Panc1 (cell line): ENCODE data around the gene ATF3. TPM values are rescaled to one million over a fixed set of nuclear protein-coding genes. Genes with fewer than 3 reads are reported as not detected.

Experiments
- ATAC-seq: fragments of 200-7000 bp; cut with Tn5 transposase; 2 replicates; pipeline ENCODE4 v1.9.1; 2020; ENCODE audit warnings: mild to moderate bottlenecking, moderate library complexity
- BruUV-seq: library from RNA; stranded (reverse); fragments of 400-500 nt; replicated peaks from 2 replicates; lab custom pipeline; 2021; lab: Mats Ljungman, UMichigan
- CTCF ChIA-PET: fragments of 300-600 bp; sonication (Branson Sonifier 250); formaldehyde crosslinking; loops from one replicate; lab custom pipeline; 2022; ENCODE audit warnings: antibody characterized with exemption; lab: Charles Lee
- POLR2A ChIA-PET: fragments of 300-600 bp; sonication (Branson Sonifier 250); formaldehyde crosslinking; loops from one replicate; lab custom pipeline; 2022; ENCODE audit warnings: antibody characterized with exemption; lab: Charles Lee
- DNase-seq: peaks from one replicate; pipeline ENCODE4 v3.0.0-alpha.2; 2010; ENCODE audit warnings: low read depth, low spot score
- H3K27ac ChIP-seq: 2 replicates; pipeline ENCODE4 v1.5.1; 2011; ENCODE audit warnings: mild to moderate bottlenecking, low read length, inconsistent platforms
- H3K27me3 ChIP-seq: fragments of 200-500 bp; sonication (Bioruptor generic); 2 replicates; pipeline ENCODE4 v1.6.0; 2014; ENCODE audit warnings: low read length, inconsistent platforms; ENCODE audit not compliant: control insufficient read depth, insufficient read depth
- H3K36me3 ChIP-seq: fragments of 200-500 bp; sonication (Bioruptor generic); 2 replicates; pipeline ENCODE4 v1.5.1; 2014; ENCODE audit warnings: inconsistent platforms, mild to moderate bottlenecking, low read length, moderate library complexity; ENCODE audit not compliant: control insufficient read depth, insufficient read depth
- H3K4me1 ChIP-seq: 2 replicates; pipeline ENCODE4 v1.5.1; 2011; ENCODE audit warnings: inconsistent platforms, mild to moderate bottlenecking, low read length, moderate library complexity; ENCODE audit not compliant: control insufficient read depth, insufficient read depth
- H3K4me3 ChIP-seq, 2 experiments: 2 replicates each; pipeline ENCODE4 v1.5.1; 2011 to 2012; ENCODE audit warnings: low read depth in 2 of 2, low read length in 2 of 2, mild to moderate bottlenecking in 2 of 2, inconsistent platforms in 1 of 2, moderate library complexity in 1 of 2
- H3K9me3 ChIP-seq: fragments of 200-500 bp; sonication (Bioruptor generic); 2 replicates; pipeline ENCODE4 v1.5.1; 2014; ENCODE audit warnings: low read depth, mild to moderate bottlenecking, inconsistent platforms, low read length, moderate library complexity; ENCODE audit not compliant: control insufficient read depth, insufficient read depth
- CTCF ChIP-seq: fragments of 450-650 bp; IDR thresholded peaks from 2 replicates; pipeline ENCODE4 v1.5.1; 2017; ENCODE audit warnings: mild to moderate bottlenecking
- POLR2AphosphoS5 ChIP-seq: IDR thresholded peaks from 2 replicates; pipeline ENCODE4 v1.6.1; 2012; ENCODE audit warnings: mild to moderate bottlenecking, low read depth, low read length, moderate library complexity
- REST ChIP-seq, 2 experiments: IDR thresholded peaks; 2 replicates each; pipeline ENCODE4 v1.6.1; 2011 to 2012; ENCODE audit warnings: low read depth in 2 of 2, control low read depth in 1 of 2, low read length in 1 of 2, mild to moderate bottlenecking in 1 of 2, moderate library complexity in 1 of 2; ENCODE audit not compliant: insufficient read depth in 1 of 2
- SIN3A ChIP-seq: IDR thresholded peaks from 2 replicates; pipeline ENCODE4 v1.6.1; 2012; ENCODE audit warnings: low read depth, mild to moderate bottlenecking, low read length, moderate library complexity, borderline replicate concordance; ENCODE audit not compliant: insufficient read depth
- TCF7L2 ChIP-seq: IDR thresholded peaks from 2 replicates; pipeline ENCODE4 v1.6.1; 2011; ENCODE audit warnings: mild to moderate bottlenecking, low read depth, low read length, inconsistent platforms
- in situ Hi-C: cut with HindIII; loops from 2 replicates; pipeline ENCODE4 v1.10.0; 2016; ENCODE audit warnings: low sequenced_read_pairs, low pct_unique_long_range_greater_than_20kb
- intact Hi-C: fragments of 100-400 bp; cut with micrococcal nuclease; formaldehyde crosslinking; loops from one replicate; pipeline ENCODE4 v1.10.0; 2022; ENCODE audit not compliant: unreplicated experiment
- total RNA-seq: library from RNA; stranded (reverse); gene quantifications from one replicate; pipeline ENCODE4 v1.2.1, GENCODE V29; 2021; ENCODE audit not compliant: unreplicated experiment

Gene ATF3
- total RNA-seq, 1 experiment from 2014 or later, result 13.3 TPM

- intact Hi-C loops, result no loop called here
- H3K27ac ChIP-seq, result peak overlapping the region; percentile 72
- no peak for DNase-seq
- ATAC-seq, result no peak
- in situ Hi-C loops, result no loop called here
- H3K9me3 ChIP-seq, result no peaks in the 10 kb centered on the region
- no peaks in the 10 kb centered on the region for H3K36me3 ChIP-seq
- TF ChIP-seq TCF7L2 (no peak), REST (IDR thresholded peaks at IDR 0.05; ENCODE audit: insufficient read depth in 1 of 2, low read depth in 2 of 2, low read length in 1 of 2) (no peak), CTCF (no peak), SIN3A (no peak), POLR2AphosphoS5 (no peak)
- peak overlapping the region; percentile 74 to 84 for H3K4me3 ChIP-seq
- H3K4me1 ChIP-seq, result peaks cover 20% of the 10 kb centered on the region
- ChIA-PET POLR2A (interaction anchor here (0.7 kb wide), 1 partner anchor 379 kb away, joined by 8 read pairs; no protein-coding TSS in a partner anchor), CTCF (no interaction called here)
- TSS peak; percentile 91 for BruUV-seq
- peaks cover 52% of the 10 kb centered on the region for H3K27me3 ChIP-seq
These were observed 1.2 kb upstream of the ATF3 start for GRCh38 chr1:212607206-212607912.

- peaks cover 46% of the 10 kb centered on the region for H3K27me3 ChIP-seq
- peak overlapping the region; percentile 74 to 84 for H3K4me3 ChIP-seq
- peaks cover 20% of the 10 kb centered on the region for H3K4me1 ChIP-seq
- H3K36me3 ChIP-seq, result no peaks in the 10 kb centered on the region
- intact Hi-C loops, result no loop called here
- ChIA-PET POLR2A (interaction anchor here (0.5 to 1.1 kb wide), 19 partner anchors 10 to 1338 kb away, joined by 3 to 17 read pairs (median 6); no protein-coding TSS in a partner anchor), CTCF (interaction anchor here (0.5 to 0.8 kb wide), 3 partner anchors 13 to 198 kb away, joined by 5 to 6 read pairs (median 6); no protein-coding TSS in a partner anchor)
- BruUV-seq, result no TSS peak
- no peak for DNase-seq
- no peak for TF ChIP-seq POLR2AphosphoS5
- TF ChIP-seq CTCF, result no peak
- TF ChIP-seq REST (IDR thresholded peaks at IDR 0.05; ENCODE audit: insufficient read depth in 1 of 2, low read depth in 2 of 2, low read length in 1 of 2), result no peak
- no peak; the same call in 1 of the 2 replicates for TF ChIP-seq TCF7L2
- TF ChIP-seq SIN3A, result no peak
- peak overlapping the region; percentile 72 for H3K27ac ChIP-seq
- in situ Hi-C loops, result no loop called here
- peak; percentile 15 for ATAC-seq
- H3K9me3 ChIP-seq, result no peaks in the 10 kb centered on the region
These were observed 609 bp upstream of the ATF3 start for GRCh38 chr1:212607913-212608391.
